Stimulated activated CD8-positive, alpha-beta memory T cell treated with anti-CD3 and anti-CD28 coated beads, Interleukin-12 subunit alpha, Interleukin-12 subunit beta, amount 100 ng/mL, for 24 hours (primary cell): ENCODE data around the gene PTMA.
"Not testable (repeated sequence)": the region's sequence is repeated elsewhere in the genome, so short reads cannot be mapped to it uniquely, and the experiment has no call there.

ENCODE experiments used
- DNase-seq: peaks from one replicate; pipeline ENCODE4 v3.0.0-alpha.2; 2020; ENCODE audit errors: extremely low read depth

PTMA gene

DNA sequence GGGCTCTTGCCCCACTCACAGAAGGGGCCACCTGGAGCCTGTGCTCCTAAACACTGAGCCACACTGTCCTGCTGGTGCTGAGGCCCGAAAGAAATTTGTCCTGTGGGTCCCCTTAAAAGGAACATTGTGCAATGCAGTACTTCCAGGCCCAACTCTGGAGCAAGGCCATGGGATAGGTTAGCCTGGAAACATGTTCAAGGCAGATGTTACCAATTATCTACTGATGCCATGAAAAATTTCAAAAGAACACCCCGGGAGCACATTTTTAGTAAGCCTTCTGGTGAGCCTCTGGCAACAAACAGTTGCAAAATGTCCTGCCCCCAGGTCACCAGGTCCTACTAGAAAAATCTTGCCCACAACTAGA is 12.3 kb upstream of the PTMA start:
- no peak for DNase-seq

DNA sequence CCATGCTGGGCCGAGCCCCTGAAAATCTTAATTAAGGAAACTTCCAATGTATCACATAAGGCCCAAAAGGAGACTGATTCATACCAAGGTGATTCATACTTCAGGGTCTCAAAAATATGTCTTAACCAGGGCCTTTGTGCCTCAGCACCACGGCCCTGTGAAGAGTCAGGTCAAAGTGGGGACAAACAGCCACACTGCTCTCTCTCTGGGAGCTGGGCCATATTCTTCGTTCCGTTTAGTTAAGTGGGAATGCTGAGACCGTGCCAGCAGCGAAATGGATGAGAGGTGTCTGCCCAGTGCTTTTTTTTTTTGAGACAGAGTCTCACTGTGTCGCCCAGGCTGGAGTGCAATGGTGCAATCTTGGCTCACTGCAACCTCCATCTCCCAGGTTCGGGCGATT is 9.3 kb upstream of the PTMA start:
- no peak for DNase-seq

DNA sequence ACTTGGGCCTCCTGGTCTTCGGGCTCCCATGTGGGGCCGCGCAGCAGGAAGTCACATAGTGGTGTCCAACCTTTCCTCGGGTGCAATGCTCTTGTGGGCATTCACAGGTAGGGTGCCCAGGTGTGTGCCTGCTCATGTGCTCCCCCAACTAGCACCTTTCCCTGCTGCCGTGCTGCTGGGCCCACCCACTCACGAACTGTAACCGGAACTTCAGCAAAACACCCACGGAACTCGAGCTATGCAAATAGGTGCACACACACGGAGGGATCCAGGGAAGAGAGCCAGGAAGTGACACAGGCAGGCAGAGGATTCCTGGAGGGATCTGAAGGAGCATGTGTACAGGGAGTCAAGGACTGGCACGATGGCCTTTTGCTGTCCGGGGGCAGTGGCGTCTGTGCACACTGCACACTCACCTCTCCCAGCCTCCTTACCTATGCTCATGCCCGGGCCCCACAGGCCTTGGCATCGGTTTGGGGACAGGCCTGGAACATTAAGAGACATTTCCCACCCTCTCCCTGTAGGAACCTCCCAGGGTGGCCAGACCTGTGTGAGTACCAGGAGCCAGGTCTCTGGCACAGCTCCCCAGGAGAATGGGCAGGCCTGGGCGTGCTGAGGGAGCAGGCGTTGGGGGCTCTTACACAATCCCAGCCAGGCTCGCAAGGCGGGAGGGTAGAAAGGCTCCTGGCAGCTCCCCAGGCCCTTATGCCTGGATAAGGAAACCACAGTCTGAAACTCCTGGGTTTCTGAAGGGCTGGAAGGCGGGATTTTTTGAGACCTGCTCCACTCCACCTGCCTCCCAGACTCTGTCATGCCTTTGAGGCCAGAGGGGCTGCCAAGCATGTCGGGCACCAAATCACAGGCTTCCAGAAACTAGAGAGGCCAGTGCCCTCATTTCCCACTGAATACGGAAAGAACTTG is 6.6 kb upstream of the PTMA start:
- DNase-seq = no peak

DNA sequence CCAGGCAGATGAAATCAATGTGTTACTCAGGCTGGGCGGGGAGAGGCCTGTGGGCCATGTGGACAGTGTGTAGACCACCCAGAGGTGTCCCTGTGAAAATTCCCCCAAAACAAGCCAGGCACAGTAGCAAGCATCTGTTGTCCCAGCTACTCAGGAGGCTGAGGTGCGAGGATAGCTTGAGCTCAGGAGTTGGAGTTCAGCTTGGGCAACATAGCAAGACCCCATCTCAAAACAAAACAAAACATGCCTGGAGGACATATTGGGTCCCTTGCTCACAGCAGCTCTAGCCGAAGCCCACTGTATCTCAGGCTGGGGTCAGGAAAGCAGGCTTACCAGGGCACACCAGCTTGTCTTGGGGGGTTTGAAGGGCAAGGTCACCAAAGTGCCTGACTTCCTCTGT is 4.3 kb upstream of the PTMA start:
- no peak for DNase-seq

DNA sequence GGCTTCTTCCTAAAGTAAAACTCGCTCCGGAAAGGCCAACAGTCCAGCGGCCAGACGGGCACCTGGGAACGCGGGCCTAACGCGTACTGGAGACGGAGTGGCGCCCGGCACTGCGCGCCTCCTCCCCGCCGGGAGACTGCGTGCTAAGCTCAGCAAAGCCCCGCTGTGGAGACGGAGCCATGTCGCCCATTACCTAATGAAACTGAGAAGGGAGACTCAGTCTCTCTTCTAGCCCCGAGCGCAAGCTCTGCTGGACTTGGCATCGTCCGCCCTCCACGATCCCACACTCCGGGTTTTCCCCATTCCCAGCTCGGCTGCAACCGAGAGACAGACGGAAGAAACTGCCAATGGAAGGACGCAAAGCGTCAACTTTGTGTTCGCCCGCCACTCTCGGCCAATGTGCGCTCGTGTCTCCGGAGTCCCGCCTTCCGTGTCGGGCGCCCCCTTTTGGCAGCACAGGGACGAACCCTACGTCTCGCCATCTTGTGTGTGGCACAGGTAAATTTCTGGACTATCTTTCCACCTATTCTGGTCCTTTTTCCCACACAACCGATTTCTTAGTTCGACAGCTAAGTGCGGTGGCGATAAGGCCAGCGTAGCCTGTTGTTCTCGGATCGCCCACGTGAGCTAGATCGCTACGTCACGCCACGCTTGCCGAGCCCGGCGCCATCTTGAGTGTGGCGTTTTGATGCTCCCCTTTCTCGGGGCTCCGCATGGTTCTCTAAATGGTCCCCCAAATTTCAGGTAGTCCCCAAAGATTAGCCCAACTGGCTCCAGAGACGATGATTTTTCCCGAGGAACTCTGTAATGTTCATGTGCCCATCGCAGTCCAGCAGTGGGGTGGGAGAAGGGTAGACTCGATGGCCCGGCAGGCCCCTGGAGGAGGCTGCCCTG is 1.3 kb upstream of the PTMA start:
- DNase-seq = peak; percentile 90

DNA sequence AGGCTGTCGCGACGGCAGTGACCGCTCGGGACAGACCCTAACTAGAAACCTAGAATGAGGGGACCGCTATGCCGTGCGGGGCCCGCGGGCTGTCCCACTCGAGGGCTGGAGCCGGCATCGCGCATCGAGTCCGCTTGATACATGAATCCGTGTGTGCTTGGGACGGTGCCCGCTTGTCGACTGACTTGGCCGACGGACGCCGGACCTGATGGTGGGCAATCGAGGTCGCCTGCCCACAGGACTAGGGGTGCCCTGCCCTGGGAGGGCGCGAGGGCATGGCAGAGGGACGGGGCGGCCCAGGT is 749 bp upstream of the PTMA start:
- no peak for DNase-seq

DNA sequence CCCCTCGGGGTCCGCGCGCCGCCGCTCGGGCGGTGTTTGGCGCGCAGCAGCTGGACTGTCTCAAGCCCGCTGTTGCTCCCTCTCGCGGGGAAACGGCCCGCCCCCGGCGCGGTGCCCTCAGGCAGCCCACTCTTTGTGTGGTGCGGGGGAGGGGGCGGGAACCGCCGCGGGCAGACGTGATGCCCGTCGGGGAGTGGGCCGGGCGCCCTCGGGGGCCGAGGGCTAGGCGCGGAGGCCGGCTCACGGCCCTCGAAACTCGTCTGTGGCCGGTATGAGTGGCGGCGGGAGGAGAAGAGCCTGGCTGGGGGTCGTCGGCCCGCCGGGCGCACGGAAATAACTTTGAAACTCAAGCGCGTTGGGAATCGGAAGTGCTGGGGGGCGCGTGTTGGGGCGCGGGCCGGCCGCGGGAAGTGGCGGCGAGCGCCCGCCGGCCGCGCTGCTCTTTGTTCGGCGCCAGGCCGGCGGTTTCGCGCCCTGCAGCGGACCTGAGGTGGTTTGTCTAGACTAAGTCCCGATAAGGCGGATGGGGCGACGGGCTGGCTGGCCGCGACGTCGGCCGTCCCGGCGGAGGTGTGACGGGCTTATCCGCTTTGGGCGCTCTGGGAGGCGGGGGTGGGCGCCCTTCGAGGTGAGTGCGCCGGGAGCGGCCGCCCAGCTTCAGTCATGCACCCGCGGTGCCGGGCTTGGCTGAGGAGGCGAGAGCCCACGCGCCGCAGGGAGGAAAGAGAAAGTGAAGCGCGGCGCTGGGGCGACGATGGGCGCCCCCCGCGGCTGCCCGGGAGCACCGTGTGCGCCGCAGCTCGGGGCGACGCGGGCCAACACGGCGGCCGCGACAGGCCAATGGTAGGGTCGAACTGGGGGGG is 679 bp downstream of the PTMA start:
- no peak for DNase-seq

DNA sequence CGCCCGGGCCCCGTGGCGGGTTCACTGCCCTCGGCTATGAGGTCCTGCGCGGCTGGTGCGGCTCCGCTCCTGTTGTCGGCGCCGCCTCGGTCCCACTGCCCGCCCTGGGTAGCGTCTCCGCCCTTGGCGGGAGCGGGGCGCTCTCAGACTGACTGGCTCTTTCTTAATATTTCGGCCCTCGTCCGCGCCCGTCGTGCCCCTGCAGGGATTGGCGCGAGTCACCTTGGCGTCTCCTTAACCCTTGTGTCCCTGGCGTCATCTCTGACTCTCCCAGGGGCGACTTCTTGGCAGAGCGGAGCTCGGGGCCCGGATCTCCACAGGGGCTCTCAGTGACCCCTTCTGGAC is 1.3 kb downstream of the PTMA start:
- DNase-seq = no peak

DNA sequence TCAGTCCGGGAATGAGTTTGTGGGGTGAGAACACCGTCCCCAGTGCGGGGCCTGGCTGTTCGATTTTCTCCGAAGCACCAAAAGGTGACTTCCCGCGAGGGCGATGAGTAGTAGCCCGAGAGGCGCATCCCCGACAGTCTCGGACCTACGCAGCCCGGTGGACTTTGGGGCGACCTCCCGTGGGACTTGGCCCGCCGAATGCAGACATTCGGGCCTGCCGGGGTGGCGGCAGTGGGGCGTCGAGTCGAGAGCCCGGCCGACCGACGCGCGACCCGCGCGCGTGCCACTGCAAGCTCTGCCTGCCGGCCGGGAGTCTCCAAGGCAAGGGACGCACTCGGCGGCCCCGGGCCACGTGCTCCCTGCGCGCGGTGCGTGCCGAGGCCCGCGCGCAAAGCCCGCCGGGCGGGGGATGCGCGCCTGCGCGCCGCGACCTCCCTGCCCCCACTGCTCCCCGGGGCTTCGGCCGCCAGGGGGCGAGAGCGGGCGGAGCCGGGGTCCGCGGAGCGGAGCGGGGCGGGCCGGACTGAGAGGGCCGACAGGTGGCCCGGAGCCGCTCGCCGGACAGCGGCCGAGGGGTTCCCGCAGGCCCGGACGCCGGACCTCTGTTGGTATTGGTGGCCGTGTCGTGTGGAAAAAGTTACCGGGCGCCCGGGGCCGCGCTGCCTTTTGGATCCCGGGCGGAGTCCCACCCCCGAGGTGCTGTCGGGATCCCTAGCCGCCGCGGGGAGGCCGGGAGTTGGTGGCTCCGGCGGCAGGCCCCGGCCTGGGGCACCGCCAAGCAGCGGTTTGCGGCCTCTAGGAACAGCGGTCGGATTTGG is 1.9 kb downstream of the PTMA start:
- peak; percentile 58 for DNase-seq

DNA sequence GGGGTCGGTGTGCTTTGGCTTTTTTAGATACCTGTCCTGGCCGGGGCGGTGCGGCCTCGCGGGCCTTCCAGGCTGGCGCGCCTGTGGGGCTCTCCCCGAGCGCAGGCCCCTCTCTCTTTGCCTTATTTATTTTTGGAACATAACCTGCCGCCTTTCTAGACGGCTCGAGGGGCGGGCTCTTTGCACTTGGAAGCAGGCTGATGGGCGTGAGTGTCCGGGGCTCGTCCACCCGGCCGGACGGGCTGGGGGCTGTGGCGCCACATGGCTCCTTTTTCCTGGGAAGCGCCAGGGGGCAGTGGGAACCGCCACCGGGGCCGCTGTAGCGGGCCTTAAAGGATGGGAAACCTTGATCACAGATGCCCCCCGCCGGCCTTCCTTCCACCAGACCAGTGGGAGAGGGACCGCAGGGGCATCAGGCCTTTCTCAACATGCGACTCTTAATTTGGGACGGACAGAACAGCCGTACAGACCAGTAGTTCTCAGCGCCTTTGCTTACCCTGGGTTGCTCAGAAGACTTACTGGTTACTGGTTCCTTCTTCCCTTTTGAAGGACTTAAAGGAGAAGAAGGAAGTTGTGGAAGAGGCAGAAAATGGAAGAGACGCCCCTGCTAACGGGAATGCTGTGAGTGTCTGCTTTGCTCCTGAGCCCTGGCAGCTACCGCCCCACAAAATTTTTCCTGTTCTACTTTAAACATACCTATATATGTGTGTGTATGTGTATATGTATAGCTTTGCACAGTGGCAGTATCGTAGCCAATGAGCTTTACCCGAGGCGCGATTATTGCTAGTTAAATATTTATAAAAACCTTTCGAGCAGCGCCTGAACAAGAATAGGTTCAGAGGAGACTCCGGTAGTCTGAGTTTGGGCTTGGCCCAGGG is 2.7 kb downstream of the PTMA start:
- no peak for DNase-seq

DNA sequence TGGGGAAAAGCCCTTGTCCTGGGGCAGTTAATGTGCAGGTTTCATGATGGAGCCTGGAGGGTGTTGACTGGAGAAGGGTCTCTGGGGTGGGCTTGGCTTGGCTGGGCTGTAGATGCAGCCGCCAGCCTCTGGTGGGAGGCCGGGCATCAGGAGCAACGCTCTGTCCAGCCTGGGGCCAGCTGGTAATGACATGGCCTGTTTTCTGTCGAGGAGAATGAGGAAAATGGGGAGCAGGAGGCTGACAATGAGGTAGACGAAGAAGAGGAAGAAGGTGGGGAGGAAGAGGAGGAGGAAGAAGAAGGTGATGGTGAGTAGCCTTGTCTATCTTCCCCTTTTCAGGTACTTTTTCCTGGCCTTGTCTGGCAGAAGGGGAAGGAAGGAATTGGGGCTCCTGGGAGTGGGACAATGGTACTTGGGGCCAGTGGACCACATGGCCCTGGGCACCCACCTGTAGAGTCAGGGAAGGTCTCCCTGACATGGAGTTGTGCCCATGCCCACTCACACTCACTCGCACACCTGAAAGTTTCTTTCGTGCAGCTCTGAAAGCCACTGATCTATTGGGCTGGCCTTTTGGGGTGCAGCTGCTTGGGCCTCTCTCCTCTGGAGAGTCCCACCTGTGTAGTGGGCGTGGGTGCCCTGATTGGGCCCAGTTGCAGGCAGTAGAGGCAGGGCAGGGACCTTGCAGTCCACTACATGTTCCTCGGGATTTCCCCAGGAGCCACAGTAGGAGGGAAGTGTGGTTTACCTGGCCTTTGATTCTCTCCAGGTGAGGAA is 3.5 kb downstream of the PTMA start:
- no peak for DNase-seq

DNA sequence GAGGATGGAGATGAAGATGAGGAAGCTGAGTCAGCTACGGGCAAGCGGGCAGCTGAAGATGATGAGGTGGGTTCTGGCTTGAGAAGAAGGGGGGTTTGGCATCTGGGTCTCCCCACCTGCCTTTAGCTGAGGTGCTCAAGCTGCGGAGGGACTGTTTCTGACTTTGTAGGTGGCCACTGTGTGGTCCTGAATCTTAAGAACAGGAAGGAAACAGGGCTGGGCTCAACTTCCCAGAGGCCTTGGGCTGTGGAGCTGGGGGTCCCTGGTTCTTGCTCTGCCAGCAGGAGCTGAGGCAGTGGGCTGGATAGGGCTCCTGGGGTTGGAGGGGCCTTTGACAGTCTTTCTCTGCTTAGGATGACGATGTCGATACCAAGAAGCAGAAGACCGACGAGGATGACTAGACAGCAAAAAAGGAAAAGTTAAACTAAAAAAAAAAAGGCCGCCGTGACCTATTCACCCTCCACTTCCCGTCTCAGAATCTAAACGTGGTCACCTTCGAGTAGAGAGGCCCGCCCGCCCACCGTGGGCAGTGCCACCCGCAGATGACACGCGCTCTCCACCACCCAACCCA is 4.2 kb downstream of the PTMA start:
- not testable (repeated sequence) for DNase-seq

DNA sequence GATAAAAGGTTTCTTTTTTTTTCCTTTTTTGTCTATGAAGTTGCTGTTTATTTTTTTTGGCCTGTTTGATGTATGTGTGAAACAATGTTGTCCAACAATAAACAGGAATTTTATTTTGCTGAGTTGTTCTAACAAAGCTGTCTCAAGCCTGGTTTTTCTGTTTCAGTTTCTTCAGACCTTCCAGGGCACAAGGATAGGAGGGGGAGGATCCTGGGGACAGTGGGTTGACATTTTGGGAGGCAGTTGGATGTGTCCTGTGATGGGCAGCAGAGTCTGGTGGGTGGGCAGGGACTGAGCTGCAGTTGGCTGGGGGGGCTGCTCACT is 5.0 kb downstream of the PTMA start:
- DNase-seq = not testable (repeated sequence)

DNA sequence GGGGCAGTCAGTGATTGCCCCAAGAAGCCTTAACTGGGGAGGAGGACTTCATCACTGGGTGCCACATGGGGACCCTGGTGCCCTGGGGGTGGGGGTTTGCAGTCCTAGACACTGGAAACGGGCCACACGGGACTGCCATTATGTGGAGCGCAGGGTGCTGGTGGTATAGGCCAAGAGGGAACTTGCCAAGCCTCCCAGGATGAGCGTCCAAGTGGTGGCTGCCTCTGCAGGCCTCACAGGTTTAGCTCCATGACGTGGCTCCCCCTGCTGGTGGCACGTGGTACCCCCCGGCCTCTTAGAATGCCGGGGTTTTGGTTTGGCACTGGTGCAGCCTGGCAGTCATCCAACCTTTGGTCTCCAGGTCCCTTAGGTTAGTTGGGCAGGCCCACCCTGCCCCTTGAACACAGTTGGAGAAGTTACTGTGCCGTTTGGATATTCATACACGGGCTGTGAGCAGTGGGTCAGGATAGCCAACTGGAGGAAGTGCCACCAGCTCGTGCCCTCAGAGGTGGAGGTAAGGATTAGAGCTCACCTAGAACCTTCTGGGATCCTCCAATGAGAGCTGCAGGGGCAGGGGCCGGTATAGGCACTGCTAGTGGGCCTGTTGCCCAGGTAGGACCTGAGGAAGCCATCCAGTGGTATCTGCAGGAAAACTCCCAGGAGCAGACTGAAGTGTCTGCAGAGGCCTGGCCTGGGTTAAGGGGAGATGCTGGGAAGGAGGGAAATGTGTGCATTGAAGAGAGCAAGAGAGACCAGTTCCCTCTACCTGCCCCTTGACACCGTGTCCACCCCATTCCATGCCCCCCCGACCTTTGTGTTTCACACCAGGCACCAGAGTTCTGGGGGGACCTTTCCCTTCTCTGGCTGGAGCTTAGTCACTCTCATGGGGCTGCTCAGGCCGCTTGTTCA is 5.7 kb downstream of the PTMA start:
- DNase-seq = peak; percentile 71

DNA sequence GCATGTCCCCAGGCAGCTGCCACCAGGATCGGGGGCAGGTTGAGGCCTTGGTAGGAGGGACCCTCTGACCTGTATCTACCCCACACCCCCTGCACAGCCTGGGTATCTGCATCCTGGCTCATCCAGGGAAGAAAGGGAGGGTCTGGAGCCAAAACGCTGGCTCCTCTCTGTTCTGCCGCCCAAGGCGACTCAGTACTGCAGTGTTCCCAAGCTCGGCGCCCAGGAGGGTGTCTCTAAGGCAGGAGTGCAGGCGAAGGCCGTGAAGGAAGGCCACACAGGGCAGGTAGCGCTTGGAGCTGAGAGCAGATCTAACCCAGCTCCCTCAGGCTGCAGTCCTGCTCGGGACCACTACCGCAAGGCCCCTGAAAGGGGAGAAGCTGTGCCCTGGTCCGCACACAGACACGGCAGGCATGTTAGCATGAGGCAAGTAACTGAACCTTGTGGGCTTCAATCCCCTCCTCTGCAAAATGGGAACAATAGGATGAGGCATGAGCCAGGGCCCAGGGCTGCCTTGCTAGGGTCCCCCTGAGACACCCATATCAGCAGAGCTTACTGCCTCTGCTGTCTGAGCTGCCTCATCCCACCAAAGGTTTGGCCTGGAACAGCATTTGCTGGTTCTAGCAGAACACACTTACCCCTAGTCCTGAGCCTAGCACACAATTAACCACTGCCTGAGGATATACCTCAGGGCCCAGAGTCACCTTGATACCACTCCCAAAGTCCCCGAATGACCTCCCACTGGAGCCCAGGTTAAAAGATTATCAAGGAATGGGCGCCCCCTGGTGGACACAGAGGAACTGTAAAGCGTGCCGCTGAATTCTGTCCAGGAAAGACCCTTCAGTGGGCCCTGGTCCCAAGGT is 6.5 kb downstream of the PTMA start:
- no peak for DNase-seq

DNA sequence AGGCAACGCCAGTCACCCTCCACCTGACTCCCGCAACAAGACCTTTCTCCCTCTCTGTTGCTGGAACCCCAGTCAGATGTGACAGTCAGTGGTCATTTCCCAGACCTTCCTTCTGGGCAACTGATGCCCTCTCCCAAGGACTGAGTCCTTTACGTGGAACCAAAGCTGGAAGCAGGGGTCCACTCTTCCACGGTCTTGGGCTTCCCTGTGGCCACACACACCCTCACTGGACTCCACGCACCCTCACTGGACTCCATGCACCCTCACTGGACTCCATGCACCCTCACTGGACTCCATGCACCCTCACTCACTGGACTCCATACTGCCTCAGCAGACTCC is 7.1 kb downstream of the PTMA start:
- DNase-seq = no peak

DNA sequence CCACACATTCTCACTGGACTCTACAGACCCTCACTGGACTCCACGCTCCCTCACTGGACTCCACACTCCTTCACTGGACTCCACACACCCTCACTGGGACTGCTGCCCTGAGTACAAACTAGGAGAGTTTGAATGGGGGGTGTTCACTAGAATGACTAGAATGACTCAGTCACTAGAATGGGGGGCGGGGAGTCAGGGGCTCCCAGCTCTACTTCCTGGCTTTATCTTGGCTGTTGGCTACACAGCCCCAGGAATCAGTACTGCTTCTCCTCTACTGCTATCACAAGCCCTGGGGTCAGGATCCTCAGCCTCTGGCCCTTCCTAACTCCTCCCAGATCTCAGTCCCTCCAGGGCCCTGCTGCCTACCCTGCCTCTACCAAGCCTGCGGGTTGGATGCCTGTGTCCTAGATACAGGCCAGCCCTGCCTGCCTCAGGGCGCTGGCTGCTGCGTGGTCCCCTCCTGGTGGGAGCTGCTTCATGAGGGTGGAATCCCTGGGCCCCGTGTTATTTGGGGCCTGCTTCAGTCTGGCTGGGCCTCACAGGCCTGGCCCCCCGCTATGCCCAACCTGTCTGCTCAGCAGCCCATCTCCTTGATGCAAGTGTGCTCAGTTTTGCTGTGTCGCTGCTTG is 7.8 kb downstream of the PTMA start:
- DNase-seq = no peak
